ENCODE results near the gene DENND6A. TPM values are rescaled to one million over a fixed set of nuclear protein-coding genes. Genes with fewer than 3 reads are reported as not detected.

DENND6A gene
- total and polyA plus RNA-seq, 2 of the 13 experiments (the other 11 are each of a cell fraction or from before 2014, with no cell fraction given): 9.4 to 11.1 TPM

GRCh38 chr3:57692396-57693147, at the start of gene DENND6A (continued):
- TF ChIP-seq ZNF281 (CRISPR knock-in tag; IDR thresholded peaks at IDR 0.05; ENCODE audit: borderline replicate concordance): no peak
- TF ChIP-seq ZMYM2 (CRISPR knock-in tag; IDR thresholded peaks at IDR 0.05): no peak
- TF ChIP-seq ZNF619 (CRISPR knock-in tag; IDR thresholded peaks at IDR 0.05): peak; percentile 63; the same call in 1 of the 2 replicates
- peak; percentile 99 for TF ChIP-seq KDM5B (CRISPR knock-in tag; IDR thresholded peaks at IDR 0.05; ENCODE audit: borderline replicate concordance)
- TF ChIP-seq, protein P1, sequence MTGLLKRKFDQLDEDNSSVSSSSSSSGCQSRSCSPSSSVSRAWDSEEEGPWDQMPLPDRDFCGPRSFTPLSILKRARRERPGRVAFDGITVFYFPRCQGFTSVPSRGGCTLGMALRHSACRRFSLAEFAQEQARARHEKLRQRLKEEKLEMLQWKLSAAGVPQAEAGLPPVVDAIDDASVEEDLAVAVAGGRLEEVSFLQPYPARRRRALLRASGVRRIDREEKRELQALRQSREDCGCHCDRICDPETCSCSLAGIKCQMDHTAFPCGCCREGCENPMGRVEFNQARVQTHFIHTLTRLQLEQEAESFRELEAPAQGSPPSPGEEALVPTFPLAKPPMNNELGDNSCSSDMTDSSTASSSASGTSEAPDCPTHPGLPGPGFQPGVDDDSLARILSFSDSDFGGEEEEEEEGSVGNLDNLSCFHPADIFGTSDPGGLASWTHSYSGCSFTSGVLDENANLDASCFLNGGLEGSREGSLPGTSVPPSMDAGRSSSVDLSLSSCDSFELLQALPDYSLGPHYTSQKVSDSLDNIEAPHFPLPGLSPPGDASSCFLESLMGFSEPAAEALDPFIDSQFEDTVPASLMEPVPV (CRISPR knock-in tag; IDR thresholded peaks at IDR 0.05): peak; percentile 81; the same call in 1 of the 2 replicates
- no peak; the same call in 1 of the 2 replicates for TF ChIP-seq MIXL1 (CRISPR knock-in tag; IDR thresholded peaks at IDR 0.05)
- TF ChIP-seq JARID2 (CRISPR knock-in tag; IDR thresholded peaks at IDR 0.05; ENCODE audit: insufficient replicate concordance): no peak
- TF ChIP-seq, protein P2, sequence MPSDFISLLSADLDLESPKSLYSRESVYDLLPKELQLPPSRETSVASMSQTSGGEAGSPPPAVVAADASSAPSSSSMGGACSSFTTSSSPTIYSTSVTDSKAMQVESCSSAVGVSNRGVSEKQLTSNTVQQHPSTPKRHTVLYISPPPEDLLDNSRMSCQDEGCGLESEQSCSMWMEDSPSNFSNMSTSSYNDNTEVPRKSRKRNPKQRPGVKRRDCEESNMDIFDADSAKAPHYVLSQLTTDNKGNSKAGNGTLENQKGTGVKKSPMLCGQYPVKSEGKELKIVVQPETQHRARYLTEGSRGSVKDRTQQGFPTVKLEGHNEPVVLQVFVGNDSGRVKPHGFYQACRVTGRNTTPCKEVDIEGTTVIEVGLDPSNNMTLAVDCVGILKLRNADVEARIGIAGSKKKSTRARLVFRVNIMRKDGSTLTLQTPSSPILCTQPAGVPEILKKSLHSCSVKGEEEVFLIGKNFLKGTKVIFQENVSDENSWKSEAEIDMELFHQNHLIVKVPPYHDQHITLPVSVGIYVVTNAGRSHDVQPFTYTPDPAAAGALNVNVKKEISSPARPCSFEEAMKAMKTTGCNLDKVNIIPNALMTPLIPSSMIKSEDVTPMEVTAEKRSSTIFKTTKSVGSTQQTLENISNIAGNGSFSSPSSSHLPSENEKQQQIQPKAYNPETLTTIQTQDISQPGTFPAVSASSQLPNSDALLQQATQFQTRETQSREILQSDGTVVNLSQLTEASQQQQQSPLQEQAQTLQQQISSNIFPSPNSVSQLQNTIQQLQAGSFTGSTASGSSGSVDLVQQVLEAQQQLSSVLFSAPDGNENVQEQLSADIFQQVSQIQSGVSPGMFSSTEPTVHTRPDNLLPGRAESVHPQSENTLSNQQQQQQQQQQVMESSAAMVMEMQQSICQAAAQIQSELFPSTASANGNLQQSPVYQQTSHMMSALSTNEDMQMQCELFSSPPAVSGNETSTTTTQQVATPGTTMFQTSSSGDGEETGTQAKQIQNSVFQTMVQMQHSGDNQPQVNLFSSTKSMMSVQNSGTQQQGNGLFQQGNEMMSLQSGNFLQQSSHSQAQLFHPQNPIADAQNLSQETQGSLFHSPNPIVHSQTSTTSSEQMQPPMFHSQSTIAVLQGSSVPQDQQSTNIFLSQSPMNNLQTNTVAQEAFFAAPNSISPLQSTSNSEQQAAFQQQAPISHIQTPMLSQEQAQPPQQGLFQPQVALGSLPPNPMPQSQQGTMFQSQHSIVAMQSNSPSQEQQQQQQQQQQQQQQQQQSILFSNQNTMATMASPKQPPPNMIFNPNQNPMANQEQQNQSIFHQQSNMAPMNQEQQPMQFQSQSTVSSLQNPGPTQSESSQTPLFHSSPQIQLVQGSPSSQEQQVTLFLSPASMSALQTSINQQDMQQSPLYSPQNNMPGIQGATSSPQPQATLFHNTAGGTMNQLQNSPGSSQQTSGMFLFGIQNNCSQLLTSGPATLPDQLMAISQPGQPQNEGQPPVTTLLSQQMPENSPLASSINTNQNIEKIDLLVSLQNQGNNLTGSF (CRISPR knock-in tag; IDR thresholded peaks at IDR 0.05): peak; percentile 85
- no peak for TF ChIP-seq ZFP62 (CRISPR knock-in tag; IDR thresholded peaks at IDR 0.05)
- TF ChIP-seq, protein P3, sequence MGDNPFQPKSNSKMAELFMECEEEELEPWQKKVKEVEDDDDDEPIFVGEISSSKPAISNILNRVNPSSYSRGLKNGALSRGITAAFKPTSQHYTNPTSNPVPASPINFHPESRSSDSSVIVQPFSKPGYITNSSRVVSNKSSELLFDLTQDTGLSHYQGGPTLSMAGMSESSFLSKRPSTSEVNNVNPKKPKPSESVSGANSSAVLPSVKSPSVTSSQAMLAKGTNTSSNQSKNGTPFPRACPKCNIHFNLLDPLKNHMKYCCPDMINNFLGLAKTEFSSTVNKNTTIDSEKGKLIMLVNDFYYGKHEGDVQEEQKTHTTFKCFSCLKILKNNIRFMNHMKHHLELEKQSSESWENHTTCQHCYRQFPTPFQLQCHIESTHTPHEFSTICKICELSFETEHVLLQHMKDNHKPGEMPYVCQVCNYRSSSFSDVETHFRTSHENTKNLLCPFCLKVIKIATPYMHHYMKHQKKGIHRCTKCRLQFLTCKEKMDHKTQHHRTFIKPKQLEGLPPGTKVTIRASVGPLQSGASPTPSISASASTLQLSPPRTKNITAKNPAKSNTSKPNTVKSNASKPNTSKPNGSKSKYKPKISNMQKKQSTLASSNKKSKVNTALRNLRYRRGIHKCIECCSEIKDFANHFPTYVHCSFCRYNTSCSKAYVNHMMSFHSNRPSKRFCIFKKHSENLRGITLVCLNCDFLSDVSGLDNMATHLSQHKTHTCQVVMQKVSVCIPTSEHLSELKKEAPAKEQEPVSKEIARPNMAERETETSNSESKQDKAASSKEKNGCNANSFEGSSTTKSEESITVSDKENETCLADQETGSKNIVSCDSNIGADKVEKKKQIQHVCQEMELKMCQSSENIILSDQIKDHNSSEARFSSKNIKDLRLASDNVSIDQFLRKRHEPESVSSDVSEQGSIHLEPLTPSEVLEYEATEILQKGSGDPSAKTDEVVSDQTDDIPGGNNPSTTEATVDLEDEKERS (CRISPR knock-in tag; IDR thresholded peaks at IDR 0.05): no peak
- TF ChIP-seq FOXC1 (CRISPR knock-in tag; IDR thresholded peaks at IDR 0.05; ENCODE audit: borderline replicate concordance): peak; percentile 99
- peak; percentile 72 for TF ChIP-seq ZFYVE20 (CRISPR knock-in tag; IDR thresholded peaks at IDR 0.05; ENCODE audit: borderline replicate concordance, low read depth)
